ENCODE results near the gene OXT.

The OXT gene

DNA sequence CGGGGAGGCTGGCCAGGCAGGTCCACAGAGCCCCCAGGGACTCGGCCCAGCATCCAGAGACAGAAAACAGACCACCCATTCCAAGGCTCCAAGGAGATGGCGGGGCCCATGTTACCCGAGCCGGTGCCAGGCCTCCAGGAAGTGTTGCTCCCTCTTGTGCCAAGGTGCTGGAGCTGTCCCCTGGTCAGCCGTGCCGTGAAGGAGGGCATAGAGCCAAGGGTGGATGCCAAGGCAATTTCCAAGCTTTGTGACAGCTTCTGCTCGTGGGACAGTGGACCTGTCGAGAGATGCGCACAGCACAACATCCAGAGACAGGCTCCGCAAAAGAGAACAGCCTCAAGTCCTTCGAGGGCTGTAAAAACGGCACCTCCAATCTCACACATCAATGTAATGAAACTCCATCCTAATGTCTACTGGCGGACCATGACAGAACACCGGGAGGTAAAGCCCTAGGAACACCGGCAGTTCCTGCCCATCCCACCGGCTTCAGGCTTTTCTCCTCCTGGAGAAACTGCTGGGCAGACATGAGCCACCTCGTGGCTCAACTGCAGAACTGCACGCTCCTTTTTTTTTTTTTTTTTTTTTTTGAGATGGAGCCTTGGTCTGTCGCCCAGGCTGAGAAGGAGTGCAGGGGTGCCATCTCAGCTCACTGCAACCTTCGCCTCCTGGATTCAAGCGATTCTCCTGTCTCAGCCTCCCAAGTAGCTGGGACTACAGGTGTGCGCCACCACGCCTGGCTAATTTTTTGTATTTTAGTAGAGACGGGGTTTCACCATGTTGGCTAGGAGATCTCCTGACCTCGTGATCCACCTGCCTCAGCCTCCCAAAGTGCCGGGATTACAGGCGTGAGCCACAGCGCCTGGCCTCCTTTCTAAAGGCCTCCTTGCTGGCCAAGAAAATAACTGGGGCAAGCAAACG is 44.0 kb downstream of the OXT start:
- no peak for DNase-seq

DNA sequence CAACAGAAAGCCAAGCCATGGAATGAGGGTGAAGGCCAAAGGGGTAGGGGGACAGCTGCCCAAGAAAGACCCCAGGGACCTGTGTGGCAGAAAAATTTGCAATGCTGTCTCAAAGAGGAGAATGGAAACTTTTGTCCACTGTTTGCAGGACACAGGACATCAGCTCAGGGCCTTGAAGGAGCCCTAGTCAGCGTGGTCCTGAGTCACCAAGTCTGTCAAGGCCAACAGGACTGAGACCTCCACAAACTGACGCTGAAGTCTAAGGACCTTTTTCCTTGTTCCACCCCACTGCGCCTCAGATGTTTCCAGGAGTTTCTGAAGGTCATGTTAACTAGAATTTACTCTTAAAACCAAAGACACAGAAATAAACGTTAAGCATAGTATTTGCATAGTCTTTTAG is 44.9 kb downstream of the OXT start:
- no peak for DNase-seq

DNA sequence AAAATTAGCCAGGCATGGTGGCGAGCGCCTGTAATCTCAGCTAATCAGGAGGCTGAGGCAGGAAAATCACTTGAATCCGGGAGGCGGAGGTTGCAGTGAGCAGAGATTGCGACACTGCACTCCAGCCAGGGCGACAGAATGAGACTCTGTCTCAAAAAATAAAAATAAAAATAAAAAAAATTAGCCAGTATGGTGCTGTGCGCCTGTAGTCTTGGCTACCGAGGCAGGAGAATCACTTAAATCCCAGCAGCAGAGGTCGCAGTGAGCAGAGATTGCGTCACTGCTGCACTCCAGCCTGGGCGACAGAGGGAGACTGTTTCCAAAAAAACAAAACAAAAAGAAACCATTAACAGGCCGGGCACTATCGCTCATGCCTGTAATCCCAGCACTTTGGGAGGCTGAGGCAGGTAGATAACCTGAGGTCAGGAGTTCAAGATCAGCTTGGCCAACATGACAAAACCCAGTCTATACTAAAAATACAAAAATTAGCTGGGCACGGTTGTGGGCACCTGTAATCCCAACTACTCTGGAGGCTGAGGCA is 46.5 kb downstream of the OXT start:
- DNase-seq: peak in 1 of 4 experiments; percentile 21

DNA sequence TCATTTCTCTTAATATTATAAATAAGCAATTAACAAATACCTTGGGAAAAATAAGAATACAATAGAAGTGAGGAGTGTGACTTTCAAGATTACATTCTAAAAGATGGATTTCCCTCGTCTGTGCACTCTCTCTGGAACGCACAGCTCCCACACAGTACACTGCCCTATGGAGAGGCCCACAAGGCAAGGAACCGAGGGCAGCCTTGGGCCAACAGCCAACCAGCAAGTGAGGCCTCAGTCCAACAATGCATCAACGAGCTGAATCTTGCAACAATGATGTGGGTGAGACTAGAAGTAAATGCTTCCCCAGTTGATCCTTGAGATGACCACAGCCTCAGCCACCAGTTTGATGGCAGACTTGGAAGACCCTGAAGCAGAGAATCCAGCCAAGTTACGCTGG is 47.6 kb downstream of the OXT start:
- DNase-seq: no peak

DNA sequence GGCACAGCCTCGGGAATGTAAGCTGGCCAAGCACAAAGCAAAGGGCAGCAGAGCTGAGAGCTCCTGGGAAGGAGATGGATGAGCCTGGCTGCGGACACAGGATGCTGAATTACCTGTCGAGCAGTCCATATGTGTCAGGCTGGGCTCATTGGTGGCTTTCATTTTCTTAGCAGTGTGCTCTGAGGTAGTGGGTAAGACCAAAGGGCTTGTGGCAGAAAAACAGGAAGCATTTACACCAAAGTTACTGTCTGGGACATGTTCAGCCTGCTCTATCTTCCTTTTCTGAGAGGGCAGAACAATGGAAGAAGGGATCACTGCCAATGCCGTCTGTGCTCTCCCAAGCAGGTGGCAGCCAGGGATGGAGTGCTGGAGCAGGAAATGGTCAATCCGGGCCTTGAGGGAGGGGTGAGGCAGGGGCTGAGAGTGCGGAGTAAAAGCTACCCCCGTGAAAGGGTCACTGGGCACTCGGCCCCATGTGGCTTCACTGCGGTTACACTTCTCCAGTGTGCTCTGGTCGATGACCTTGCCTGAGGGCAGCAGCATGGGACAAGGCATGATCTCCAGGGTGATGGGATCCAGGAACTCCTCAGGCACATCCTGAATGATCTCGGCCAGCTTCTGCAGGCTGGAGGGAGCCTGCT is 50.0 kb downstream of the OXT start:
- no peak for DNase-seq
